ENCODE results near the gene TLE3. TPM values are rescaled to one million over a fixed set of nuclear protein-coding genes. Genes with fewer than 3 reads are reported as not detected.

TLE3 gene
- total RNA-seq, 2 experiments from 2014 or later, result 159 to 167 TPM

DNA sequence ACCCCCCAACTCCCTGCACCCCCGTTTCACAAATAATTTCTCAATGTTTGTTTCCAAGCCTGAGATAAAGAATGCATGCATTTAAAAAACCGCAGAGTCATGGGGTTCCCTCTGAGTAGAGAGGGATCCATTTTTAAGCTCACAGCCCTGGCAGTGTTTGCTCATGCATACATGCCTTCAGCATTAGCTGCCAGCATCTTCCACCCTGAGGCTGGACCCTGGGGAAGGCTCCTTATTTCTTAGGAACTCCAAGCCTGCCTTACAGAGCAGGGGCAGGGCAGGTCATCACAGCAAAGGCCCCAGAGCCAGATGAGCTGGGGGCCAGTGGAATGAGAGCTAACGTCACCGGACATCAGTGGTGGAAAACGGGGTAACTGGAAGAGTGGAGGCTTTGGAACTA, 31.3 kb downstream of the TLE3 start:
- TF ChIP-seq, protein P1, sequence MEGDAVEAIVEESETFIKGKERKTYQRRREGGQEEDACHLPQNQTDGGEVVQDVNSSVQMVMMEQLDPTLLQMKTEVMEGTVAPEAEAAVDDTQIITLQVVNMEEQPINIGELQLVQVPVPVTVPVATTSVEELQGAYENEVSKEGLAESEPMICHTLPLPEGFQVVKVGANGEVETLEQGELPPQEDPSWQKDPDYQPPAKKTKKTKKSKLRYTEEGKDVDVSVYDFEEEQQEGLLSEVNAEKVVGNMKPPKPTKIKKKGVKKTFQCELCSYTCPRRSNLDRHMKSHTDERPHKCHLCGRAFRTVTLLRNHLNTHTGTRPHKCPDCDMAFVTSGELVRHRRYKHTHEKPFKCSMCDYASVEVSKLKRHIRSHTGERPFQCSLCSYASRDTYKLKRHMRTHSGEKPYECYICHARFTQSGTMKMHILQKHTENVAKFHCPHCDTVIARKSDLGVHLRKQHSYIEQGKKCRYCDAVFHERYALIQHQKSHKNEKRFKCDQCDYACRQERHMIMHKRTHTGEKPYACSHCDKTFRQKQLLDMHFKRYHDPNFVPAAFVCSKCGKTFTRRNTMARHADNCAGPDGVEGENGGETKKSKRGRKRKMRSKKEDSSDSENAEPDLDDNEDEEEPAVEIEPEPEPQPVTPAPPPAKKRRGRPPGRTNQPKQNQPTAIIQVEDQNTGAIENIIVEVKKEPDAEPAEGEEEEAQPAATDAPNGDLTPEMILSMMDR (IDR thresholded peaks at IDR 0.05), result no peak
- H3K4me3 Mint-ChIP-seq, result no peak overlapping the region
- Histone ChIP-seq H3K4me1 (ENCODE audit: insufficient read depth, low read length) (peaks cover 6% of the 10 kb centered on the region), H3K27ac (ENCODE audit: low read depth in 1 of 2, low read length in 2 of 2) (no peak overlapping the region), H3K9me3 (ENCODE audit: control insufficient read depth in 1 of 2, insufficient read depth in 1 of 2, low read length in 2 of 2) (no peaks in the 10 kb centered on the region), H3K36me3 (ENCODE audit: insufficient read depth, low read length) (peaks cover 99% of the 10 kb centered on the region), H3K4me3 (ENCODE audit: low read length) (no peak overlapping the region), H3K27me3 (ENCODE audit: control insufficient read depth in 1 of 2, insufficient read depth in 2 of 2, low read length in 2 of 2) (no peaks in the 10 kb centered on the region)
- no peaks in the 10 kb centered on the region for H3K27me3 Mint-ChIP-seq
- intact Hi-C loops (cut with DNase I, micrococcal nuclease), result no loop called here
- DNase-seq, result no peak
- POLR2A ChIA-PET, result no interaction called here
- H3K9me3 Mint-ChIP-seq, result no peaks in the 10 kb centered on the region
- no peak overlapping the region for H3K27ac Mint-ChIP-seq
- H3K36me3 Mint-ChIP-seq (ENCODE audit: low read depth), result peaks cover 87% of the 10 kb centered on the region
- ATAC-seq (ENCODE audit: poor library complexity), result no peak
- CTCF ChIA-PET, result no interaction called here
- peaks cover 3% of the 10 kb centered on the region for H3K4me1 Mint-ChIP-seq (ENCODE audit: low read depth)

DNA sequence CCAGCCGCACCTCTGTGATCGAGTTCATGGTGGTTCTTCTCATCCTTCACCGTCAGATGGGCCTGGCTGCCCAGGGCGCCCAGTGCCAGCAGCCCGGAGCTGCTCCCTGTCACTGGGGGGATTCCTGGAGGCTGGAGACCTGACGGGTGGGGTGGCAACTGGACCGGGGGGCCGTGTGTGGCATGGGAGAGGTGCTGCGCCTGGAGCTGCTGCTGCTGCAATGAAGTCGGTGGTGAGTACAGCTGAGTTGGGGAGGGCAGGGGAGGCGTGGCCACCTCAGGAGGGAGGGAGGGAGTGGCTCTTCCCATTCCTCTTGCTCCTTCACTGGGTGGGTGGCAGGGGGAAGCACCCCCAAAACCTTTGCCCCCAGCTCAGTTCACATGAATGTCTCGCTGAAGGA, 31.7 kb downstream of the TLE3 start:
- ChIA-PET CTCF (no interaction called here), POLR2A (no interaction called here)
- ATAC-seq (ENCODE audit: poor library complexity) (no peak), DNase-seq (no peak)
- H3K4me1 ChIP-seq (ENCODE audit: insufficient read depth, low read length), result peaks cover 6% of the 10 kb centered on the region
- H3K27me3 ChIP-seq (ENCODE audit: control insufficient read depth in 1 of 2, insufficient read depth in 2 of 2, low read length in 2 of 2), result no peaks in the 10 kb centered on the region
- no peaks in the 10 kb centered on the region for H3K27me3 Mint-ChIP-seq
- no peaks in the 10 kb centered on the region for H3K4me1 Mint-ChIP-seq (ENCODE audit: low read depth)
- peaks cover 100% of the 10 kb centered on the region for H3K36me3 ChIP-seq (ENCODE audit: insufficient read depth, low read length)
- intact Hi-C loops (cut with DNase I, micrococcal nuclease), result no loop called here
- H3K27ac ChIP-seq (ENCODE audit: low read depth in 1 of 2, low read length in 2 of 2), result no peak overlapping the region
- no peaks in the 10 kb centered on the region for H3K9me3 ChIP-seq (ENCODE audit: control insufficient read depth in 1 of 2, insufficient read depth in 1 of 2, low read length in 2 of 2)
- H3K4me3 ChIP-seq (ENCODE audit: low read length), result no peak overlapping the region
- H3K9me3 Mint-ChIP-seq, result no peaks in the 10 kb centered on the region
- no peak overlapping the region for H3K4me3 Mint-ChIP-seq
- TF ChIP-seq, protein P1 (IDR thresholded peaks at IDR 0.05), result no peak
- no peak overlapping the region for H3K27ac Mint-ChIP-seq
- peaks cover 87% of the 10 kb centered on the region for H3K36me3 Mint-ChIP-seq (ENCODE audit: low read depth)

DNA sequence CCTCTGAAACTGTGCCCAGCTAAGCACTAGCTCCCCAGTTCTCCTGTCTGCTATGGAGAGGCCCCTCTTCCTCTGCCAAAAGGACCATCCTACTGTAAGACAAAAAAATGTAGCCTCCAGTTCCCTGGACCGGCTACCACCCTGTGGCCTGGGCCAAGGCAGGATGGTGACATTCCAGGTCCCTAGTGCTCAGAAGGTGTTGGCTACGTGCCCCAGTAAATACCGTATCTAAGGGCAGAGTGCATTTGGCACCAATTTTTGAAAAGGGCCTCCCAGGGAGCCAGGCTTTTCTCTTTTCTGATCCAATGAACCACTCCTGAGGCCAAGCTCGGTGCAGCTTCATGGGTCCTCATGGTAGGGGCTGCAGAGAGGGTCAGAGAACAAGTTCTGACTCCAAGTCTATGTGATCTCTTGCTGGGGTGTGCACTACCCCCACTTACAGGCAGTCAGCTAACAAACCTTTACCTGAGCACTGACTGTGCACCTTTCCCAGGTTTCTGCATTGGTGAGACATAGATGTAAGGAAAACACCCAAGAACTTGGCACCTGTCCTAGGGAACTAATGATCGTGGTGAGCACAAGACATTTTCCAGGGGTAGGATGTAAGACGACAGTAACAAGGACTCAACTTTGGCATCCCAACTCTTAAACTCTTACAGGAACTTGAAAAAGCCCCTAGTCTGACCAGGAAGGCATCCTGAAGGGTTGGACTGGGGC, 32.6 kb downstream of the TLE3 start:
- no peak overlapping the region for H3K4me3 ChIP-seq (ENCODE audit: low read length)
- no peak overlapping the region for H3K4me3 Mint-ChIP-seq
- no peaks in the 10 kb centered on the region for H3K9me3 ChIP-seq (ENCODE audit: control insufficient read depth in 1 of 2, insufficient read depth in 1 of 2, low read length in 2 of 2)
- no peak overlapping the region for H3K27ac ChIP-seq (ENCODE audit: low read depth in 1 of 2, low read length in 2 of 2)
- ChIA-PET POLR2A (no interaction called here), CTCF (no interaction called here)
- H3K27me3 Mint-ChIP-seq, result no peaks in the 10 kb centered on the region
- TF ChIP-seq, protein P1 (IDR thresholded peaks at IDR 0.05), result no peak
- peaks cover 6% of the 10 kb centered on the region for H3K4me1 ChIP-seq (ENCODE audit: insufficient read depth, low read length)
- no peaks in the 10 kb centered on the region for H3K27me3 ChIP-seq (ENCODE audit: control insufficient read depth in 1 of 2, insufficient read depth in 2 of 2, low read length in 2 of 2)
- peaks cover 87% of the 10 kb centered on the region for H3K36me3 Mint-ChIP-seq (ENCODE audit: low read depth)
- H3K4me1 Mint-ChIP-seq (ENCODE audit: low read depth), result no peaks in the 10 kb centered on the region
- intact Hi-C loops (cut with DNase I, micrococcal nuclease), result no loop called here
- DNase-seq (no peak), ATAC-seq (ENCODE audit: poor library complexity) (no peak)
- peaks cover 100% of the 10 kb centered on the region for H3K36me3 ChIP-seq (ENCODE audit: insufficient read depth, low read length)
- no peaks in the 10 kb centered on the region for H3K9me3 Mint-ChIP-seq
- H3K27ac Mint-ChIP-seq, result peak overlapping the region; percentile 14
